Measurements from ENCODE around the gene RNPEP.

Gene RNPEP

DNA sequence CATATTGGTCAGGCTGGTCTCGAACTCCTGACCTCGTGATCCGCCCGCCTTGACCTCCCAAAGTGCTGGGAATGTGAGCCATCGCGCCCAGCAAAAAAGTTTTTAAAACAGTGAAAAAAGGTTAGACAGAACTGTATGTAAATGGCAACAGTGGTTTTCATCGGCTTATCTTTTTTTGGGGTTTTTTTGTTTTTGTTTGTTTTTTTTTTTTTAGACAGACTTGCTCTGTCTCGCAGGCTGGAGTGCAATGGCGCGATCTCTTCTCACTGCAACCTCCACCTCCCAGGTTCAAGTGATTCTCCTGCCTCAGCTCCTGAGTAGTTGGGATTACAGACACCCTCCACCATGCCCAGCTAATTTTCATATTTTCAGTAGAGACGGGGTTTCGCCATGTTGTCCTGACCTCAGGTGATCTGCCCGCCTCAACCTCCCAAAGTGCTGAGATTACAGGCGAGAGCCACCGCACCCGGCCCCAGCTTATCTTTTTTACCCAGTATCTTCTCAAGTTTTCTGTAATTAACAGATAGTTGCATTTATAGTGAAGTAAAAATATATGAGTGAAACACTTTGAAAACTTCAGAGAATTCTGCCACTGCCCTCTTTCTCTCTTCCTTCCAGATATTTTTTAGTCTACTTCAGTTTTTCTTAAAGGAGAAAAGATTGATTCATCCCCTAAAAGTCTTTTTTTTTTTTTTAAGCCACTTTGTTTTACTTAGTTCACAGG, 14.1 kb upstream of the RNPEP start:
- no peak overlapping the region for H2BK12ac ChIP-seq (ENCODE audit: low read length in 2 of 2)
- no peak for DNase-seq
- H2AK5ac ChIP-seq (ENCODE audit: low read length, severe bottlenecking), result no peak overlapping the region
- no peak overlapping the region for H3K4me2 ChIP-seq (ENCODE audit: low read length, poor library complexity, severe bottlenecking)
- no peak overlapping the region for H4K91ac ChIP-seq (ENCODE audit: low read length)
- no peak overlapping the region for H2BK120ac ChIP-seq (ENCODE audit: low read depth, low read length)
- H3K23ac ChIP-seq (ENCODE audit: low read length in 2 of 2), result no peak overlapping the region
- no peak overlapping the region for H2BK15ac ChIP-seq (ENCODE audit: low read depth, poor library complexity, severe bottlenecking)
- no peak overlapping the region for H2BK5ac ChIP-seq (ENCODE audit: low read depth, low read length, poor library complexity, severe bottlenecking)
- H3K4me1 ChIP-seq (ENCODE audit: control insufficient read depth, insufficient read depth, low read depth, low read length), result peaks cover 8% of the 10 kb centered on the region
- peaks cover 20 to 68% of the 10 kb centered on the region in 2 experiments for H3K36me3 ChIP-seq (ENCODE audit: control insufficient read depth in 1 of 2, insufficient read depth in 2 of 2, low read depth in 1 of 2, low read length in 2 of 2)
- 90% methylated on average over 12 of the region's 16 CpGs for WGBS
- no peak overlapping the region for H3K18ac ChIP-seq (ENCODE audit: low read depth in 1 of 2, low read length in 2 of 2)
- no peak overlapping the region for H3K14ac ChIP-seq (ENCODE audit: low read length in 2 of 2)
- no peak overlapping the region for H3K4ac ChIP-seq (ENCODE audit: low read depth in 1 of 2, low read length in 2 of 2)
- no peaks in the 10 kb centered on the region for H3K9me3 ChIP-seq (ENCODE audit: control insufficient read depth, low read length)
- peaks cover 5% of the 10 kb centered on the region for H3K79me1 ChIP-seq (replicated peaks; ENCODE audit: low read length, poor library complexity, severe bottlenecking)
- H2AFZ ChIP-seq (ENCODE audit: low read depth, low read length), result no peak overlapping the region
- no peak overlapping the region for H3K27ac ChIP-seq (ENCODE audit: low read length, poor library complexity, severe bottlenecking)
- H3K4me3 ChIP-seq (ENCODE audit: insufficient read depth in 1 of 2, low read depth in 1 of 2, low read length in 2 of 2), result no peak overlapping the region
- H4K8ac ChIP-seq (ENCODE audit: low read length), result no peak overlapping the region
- no peaks in the 10 kb centered on the region for H3K27me3 ChIP-seq (ENCODE audit: control insufficient read depth in 1 of 2, insufficient read depth in 1 of 2, low read length in 2 of 2)
- no peak overlapping the region for H3K9ac ChIP-seq (ENCODE audit: low read length)

DNA sequence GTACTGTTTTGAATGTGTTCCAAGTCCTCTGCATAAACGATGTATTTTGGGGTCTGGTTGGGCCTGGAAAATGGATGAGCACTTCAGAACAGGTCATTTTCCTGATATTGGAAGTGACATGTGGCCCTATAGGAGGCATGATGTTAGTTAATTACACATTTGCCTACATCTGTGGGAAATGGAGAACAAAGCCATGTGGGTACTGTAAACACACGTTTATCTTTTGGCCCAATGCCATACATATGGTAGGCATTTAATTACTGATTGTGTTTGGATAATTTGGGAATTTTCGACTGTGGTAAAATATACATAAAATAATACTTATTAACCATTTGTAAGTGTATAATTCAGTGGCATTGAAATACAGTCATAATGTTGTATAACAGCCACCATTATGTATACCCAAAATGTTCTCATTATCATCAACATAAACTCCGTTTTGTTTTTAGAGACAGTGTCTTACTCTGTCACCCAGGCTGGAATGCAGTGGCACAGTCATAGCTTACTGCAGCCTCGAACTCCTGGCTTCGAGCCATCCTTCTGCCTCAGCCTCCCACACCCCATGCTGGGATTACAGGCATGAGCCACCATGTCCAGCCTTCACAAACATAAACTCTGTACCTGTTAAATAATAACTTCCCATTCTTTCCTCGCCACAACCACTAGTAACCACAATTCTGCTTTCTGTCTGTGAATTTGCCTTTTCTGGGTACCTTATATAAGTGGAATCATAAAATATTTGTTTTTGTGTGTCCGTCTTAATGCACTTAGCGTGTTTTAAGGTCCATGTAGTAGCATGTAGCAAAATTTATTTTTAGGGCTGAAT, 11.9 kb upstream of the RNPEP start:
- Histone ChIP-seq H3K9me3 (ENCODE audit: control insufficient read depth, low read length) (no peaks in the 10 kb centered on the region), H3K79me1 (replicated peaks; ENCODE audit: low read length, poor library complexity, severe bottlenecking) (peaks cover 3% of the 10 kb centered on the region), H3K27me3 (ENCODE audit: control insufficient read depth in 1 of 2, insufficient read depth in 1 of 2, low read length in 2 of 2) (no peaks in the 10 kb centered on the region), H4K91ac (ENCODE audit: low read length) (no peak overlapping the region), H3K36me3 (ENCODE audit: control insufficient read depth in 1 of 2, insufficient read depth in 2 of 2, low read depth in 1 of 2, low read length in 2 of 2) (peaks cover 20 to 51% of the 10 kb centered on the region in 2 experiments), H2AFZ (ENCODE audit: low read depth, low read length) (no peak overlapping the region), H3K4me1 (ENCODE audit: control insufficient read depth, insufficient read depth, low read depth, low read length) (peaks cover 8% of the 10 kb centered on the region), H3K27ac (ENCODE audit: low read length, poor library complexity, severe bottlenecking) (no peak overlapping the region), H3K23ac (ENCODE audit: low read length in 2 of 2) (no peak overlapping the region), H3K18ac (ENCODE audit: low read depth in 1 of 2, low read length in 2 of 2) (no peak overlapping the region), H2BK5ac (ENCODE audit: low read depth, low read length, poor library complexity, severe bottlenecking) (no peak overlapping the region), H3K9ac (ENCODE audit: low read length) (peak overlapping the region; percentile 22), H4K8ac (ENCODE audit: low read length) (no peak overlapping the region), H2BK120ac (ENCODE audit: low read depth, low read length) (no peak overlapping the region), H3K4me3 (ENCODE audit: insufficient read depth in 1 of 2, low read depth in 1 of 2, low read length in 2 of 2) (no peak overlapping the region), H3K4me2 (ENCODE audit: low read length, poor library complexity, severe bottlenecking) (no peak overlapping the region), H3K14ac (ENCODE audit: low read length in 2 of 2) (no peak overlapping the region), H2BK12ac (ENCODE audit: low read length in 2 of 2) (no peak overlapping the region), H2AK5ac (ENCODE audit: low read length, severe bottlenecking) (no peak overlapping the region), H2BK15ac (ENCODE audit: low read depth, poor library complexity, severe bottlenecking) (no peak overlapping the region), H3K4ac (ENCODE audit: low read depth in 1 of 2, low read length in 2 of 2) (no peak overlapping the region)
- 73% methylated on average over 7 of the region's 9 CpGs for WGBS
- peak; percentile 15 for DNase-seq

DNA sequence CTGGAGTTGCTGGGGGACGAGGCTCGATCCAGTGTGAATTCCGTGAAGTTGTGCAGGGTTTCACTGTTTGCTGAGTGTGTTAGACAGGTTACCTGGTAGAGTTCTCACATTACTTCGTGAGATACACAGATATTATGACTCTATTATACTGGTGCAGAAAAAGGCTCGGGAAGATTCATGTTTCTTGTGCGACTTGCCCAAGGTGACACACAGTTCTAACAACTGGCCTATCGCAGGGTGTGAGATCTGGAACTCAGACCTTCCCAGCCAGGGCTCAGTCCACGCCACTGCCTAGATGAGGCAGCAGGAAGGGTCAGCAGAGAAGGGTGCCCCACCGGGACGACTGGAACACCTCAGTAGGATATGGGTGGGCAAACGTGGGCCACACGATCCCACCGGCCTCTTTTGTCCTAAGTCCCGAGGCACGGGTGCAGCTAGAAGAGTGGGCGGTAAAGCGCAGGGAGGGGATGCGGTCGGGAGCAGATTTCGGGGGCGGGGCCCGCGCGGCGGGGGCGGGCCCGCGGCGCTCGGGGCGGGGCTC, 296 bp upstream of the RNPEP start:
- peak overlapping the region; percentile 91 for H3K9ac ChIP-seq (ENCODE audit: low read length)
- no peak overlapping the region for H3K14ac ChIP-seq (ENCODE audit: low read length in 2 of 2)
- DNase-seq, result no peak
- H3K18ac ChIP-seq (ENCODE audit: low read depth in 1 of 2, low read length in 2 of 2), result peak overlapping the region in 1 of 2 experiments; percentile 55
- peak overlapping the region in 1 of 2 experiments; percentile 4 for H2BK12ac ChIP-seq (ENCODE audit: low read length in 2 of 2)
- no peak overlapping the region for H2BK120ac ChIP-seq (ENCODE audit: low read depth, low read length)
- 19% methylated on average over 24 of the region's 31 CpGs for WGBS
- H3K79me1 ChIP-seq (replicated peaks; ENCODE audit: low read length, poor library complexity, severe bottlenecking), result peaks cover 3% of the 10 kb centered on the region
- no peak overlapping the region for H3K23ac ChIP-seq (ENCODE audit: low read length in 2 of 2)
- peaks cover 0 to 4% of the 10 kb centered on the region in 2 experiments for H3K36me3 ChIP-seq (ENCODE audit: control insufficient read depth in 1 of 2, insufficient read depth in 2 of 2, low read depth in 1 of 2, low read length in 2 of 2)
- no peak overlapping the region for H2BK15ac ChIP-seq (ENCODE audit: low read depth, poor library complexity, severe bottlenecking)
- no peak overlapping the region for H2AK5ac ChIP-seq (ENCODE audit: low read length, severe bottlenecking)
- peak overlapping the region; percentile 9 for H4K8ac ChIP-seq (ENCODE audit: low read length)
- peak overlapping the region; percentile 38 to 86 for H3K4me3 ChIP-seq (ENCODE audit: insufficient read depth in 1 of 2, low read depth in 1 of 2, low read length in 2 of 2)
- no peak overlapping the region for H4K91ac ChIP-seq (ENCODE audit: low read length)
- H3K4me2 ChIP-seq (ENCODE audit: low read length, poor library complexity, severe bottlenecking), result peak overlapping the region; percentile 15
- peak overlapping the region; percentile 11 for H2AFZ ChIP-seq (ENCODE audit: low read depth, low read length)
- H2BK5ac ChIP-seq (ENCODE audit: low read depth, low read length, poor library complexity, severe bottlenecking), result no peak overlapping the region
- H3K4ac ChIP-seq (ENCODE audit: low read depth in 1 of 2, low read length in 2 of 2), result peak overlapping the region in 1 of 2 experiments; percentile 42
- no peak overlapping the region for H3K27ac ChIP-seq (ENCODE audit: low read length, poor library complexity, severe bottlenecking)
- peaks cover 15% of the 10 kb centered on the region for H3K4me1 ChIP-seq (ENCODE audit: control insufficient read depth, insufficient read depth, low read depth, low read length)
- H3K27me3 ChIP-seq (ENCODE audit: control insufficient read depth in 1 of 2, insufficient read depth in 1 of 2, low read length in 2 of 2), result no peaks in the 10 kb centered on the region
- no peaks in the 10 kb centered on the region for H3K9me3 ChIP-seq (ENCODE audit: control insufficient read depth, low read length)

DNA sequence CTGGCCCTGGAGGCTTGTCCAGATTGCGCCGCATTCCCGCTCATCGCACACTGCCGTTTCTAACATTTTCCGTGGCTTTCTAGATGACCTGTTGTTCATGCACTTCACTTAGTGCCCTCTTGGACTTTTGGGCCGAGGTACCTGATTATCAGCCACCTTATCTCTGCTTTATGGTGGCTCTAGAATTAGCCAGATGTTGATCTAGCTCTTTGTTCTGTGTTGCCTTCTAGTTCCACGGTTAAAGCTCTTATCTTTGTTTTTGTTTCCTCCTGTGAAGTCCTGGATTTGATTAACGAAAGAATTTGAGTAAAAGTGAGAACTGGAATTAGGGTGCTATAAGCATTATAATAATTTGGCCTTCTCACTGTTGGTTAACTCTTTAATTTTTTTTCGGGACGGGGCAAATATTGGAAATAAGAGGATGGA, 945 bp downstream of the RNPEP start:
- Histone ChIP-seq H3K4me3 (ENCODE audit: insufficient read depth in 1 of 2, low read depth in 1 of 2, low read length in 2 of 2) (peak overlapping the region; percentile 86 to 98), H2BK15ac (ENCODE audit: low read depth, poor library complexity, severe bottlenecking) (no peak overlapping the region), H3K18ac (ENCODE audit: low read depth in 1 of 2, low read length in 2 of 2) (peak overlapping the region in 1 of 2 experiments; percentile 99), H4K91ac (ENCODE audit: low read length) (no peak overlapping the region), H3K27ac (ENCODE audit: low read length, poor library complexity, severe bottlenecking) (peak overlapping the region; percentile 65), H2AFZ (ENCODE audit: low read depth, low read length) (no peak overlapping the region), H2BK120ac (ENCODE audit: low read depth, low read length) (no peak overlapping the region), H3K36me3 (ENCODE audit: control insufficient read depth in 1 of 2, insufficient read depth in 2 of 2, low read depth in 1 of 2, low read length in 2 of 2) (peaks cover 0 to 4% of the 10 kb centered on the region in 2 experiments), H3K79me1 (replicated peaks; ENCODE audit: low read length, poor library complexity, severe bottlenecking) (peaks cover 5% of the 10 kb centered on the region), H3K23ac (ENCODE audit: low read length in 2 of 2) (no peak overlapping the region), H3K4me1 (ENCODE audit: control insufficient read depth, insufficient read depth, low read depth, low read length) (peaks cover 15% of the 10 kb centered on the region), H2BK12ac (ENCODE audit: low read length in 2 of 2) (no peak overlapping the region), H3K27me3 (ENCODE audit: control insufficient read depth in 1 of 2, insufficient read depth in 1 of 2, low read length in 2 of 2) (no peaks in the 10 kb centered on the region), H2BK5ac (ENCODE audit: low read depth, low read length, poor library complexity, severe bottlenecking) (no peak overlapping the region), H4K8ac (ENCODE audit: low read length) (peak overlapping the region; percentile 71), H3K4me2 (ENCODE audit: low read length, poor library complexity, severe bottlenecking) (peak overlapping the region; percentile 41), H3K14ac (ENCODE audit: low read length in 2 of 2) (peak overlapping the region in 1 of 2 experiments; percentile 99), H2AK5ac (ENCODE audit: low read length, severe bottlenecking) (no peak overlapping the region), H3K9ac (ENCODE audit: low read length) (peak overlapping the region; percentile 91), H3K4ac (ENCODE audit: low read depth in 1 of 2, low read length in 2 of 2) (peak overlapping the region in 1 of 2 experiments; percentile 22), H3K9me3 (ENCODE audit: control insufficient read depth, low read length) (no peaks in the 10 kb centered on the region)
- no peak for DNase-seq
- WGBS, result 10% methylated on average over 11 of the region's 11 CpGs

All from mesenchymal stem cell (in vitro differentiated cells and primary cell).